ENCODE results near the gene STX1A.
"Not testable (repeated sequence)": the region's sequence is repeated elsewhere in the genome, so short reads cannot be mapped to it uniquely, and the experiment has no call there.

The STX1A gene

GRCh38 chr7:73727952-73728351 is 8.5 kb upstream of the STX1A start:
- no peaks in the 10 kb centered on the region for H3K36me3 ChIP-seq
- H3K4me3 ChIP-seq: no peak overlapping the region
- TF ChIP-seq Cebpa-rat (IDR thresholded peaks at IDR 0.05): no peak
- no peak overlapping the region for H3K9ac ChIP-seq
- no peak overlapping the region for H3K4me2 ChIP-seq
- peaks cover 0 to 19% (median 0%) of the 10 kb centered on the region in 11 experiments; a peak in 7 of 22 replicates for H3K27me3 ChIP-seq
- H4K20me1 ChIP-seq: peaks cover 0 to 10% (median 0%) of the 10 kb centered on the region in 11 experiments; a peak in 3 of 22 replicates
- H3K9me3 ChIP-seq (replicated peaks in 1 of 11): no peaks in the 10 kb centered on the region
- peaks cover 0 to 8% (median 0%) of the 10 kb centered on the region in 10 experiments; a peak in 1 of 20 replicates for H3K4me1 ChIP-seq
- H3K27ac ChIP-seq: no peak overlapping the region

GRCh38 chr7:73726083-73726466 is 6.6 kb upstream of the STX1A start:
- no peak overlapping the region for H3K4me3 ChIP-seq
- peaks cover 0 to 15% (median 10%) of the 10 kb centered on the region in 10 experiments; a peak in 16 of 20 replicates for H3K4me1 ChIP-seq
- peaks cover 9 to 38% (median 16%) of the 10 kb centered on the region in 11 experiments; a peak in 21 of 22 replicates for H3K27me3 ChIP-seq
- no peak overlapping the region for H3K27ac ChIP-seq
- H3K36me3 ChIP-seq: no peaks in the 10 kb centered on the region
- peaks cover 0 to 27% (median 9%) of the 10 kb centered on the region in 11 experiments; a peak in 11 of 22 replicates for H4K20me1 ChIP-seq
- TF ChIP-seq Cebpa-rat (IDR thresholded peaks at IDR 0.05): no peak
- no peak overlapping the region for H3K4me2 ChIP-seq
- no peak overlapping the region for H3K9ac ChIP-seq
- H3K9me3 ChIP-seq (replicated peaks in 1 of 11): no peaks in the 10 kb centered on the region

GRCh38 chr7:73723813-73724212 is 4.3 kb upstream of the STX1A start:
- H3K27me3 ChIP-seq: peaks cover 20 to 59% (median 33%) of the 10 kb centered on the region in 11 experiments
- no peaks in the 10 kb centered on the region for H3K9me3 ChIP-seq (replicated peaks in 1 of 11)
- H3K9ac ChIP-seq: no peak overlapping the region
- peaks cover 6 to 36% (median 26%) of the 10 kb centered on the region in 10 experiments for H3K4me1 ChIP-seq
- no peak overlapping the region for H3K4me2 ChIP-seq
- H4K20me1 ChIP-seq: peaks cover 0 to 46% (median 16%) of the 10 kb centered on the region in 11 experiments; a peak in 19 of 22 replicates
- TF ChIP-seq Cebpa-rat (IDR thresholded peaks at IDR 0.05): no peak
- no peak overlapping the region for H3K27ac ChIP-seq
- H3K36me3 ChIP-seq: no peaks in the 10 kb centered on the region
- no peak overlapping the region for H3K4me3 ChIP-seq

- Histone ChIP-seq H3K9me3 (replicated peaks in 1 of 11) (no peaks in the 10 kb centered on the region), H3K4me1 (peaks cover 14 to 45% (median 36%) of the 10 kb centered on the region in 10 experiments), H4K20me1 (peaks cover 4 to 56% (median 26%) of the 10 kb centered on the region in 11 experiments; a peak in 21 of 22 replicates), H3K36me3 (no peaks in the 10 kb centered on the region), H3K27ac (no peak overlapping the region), H3K9ac (no peak overlapping the region), H3K4me3 (no peak overlapping the region), H3K27me3 (peaks cover 27 to 68% (median 38%) of the 10 kb centered on the region in 11 experiments), H3K4me2 (no peak overlapping the region)
- no peak for TF ChIP-seq Cebpa-rat (IDR thresholded peaks at IDR 0.05)
Observed at GRCh38 chr7:73722785-73723184, 3.3 kb upstream of the STX1A start.

- not testable (repeated sequence) for H3K36me3 ChIP-seq; H3K27ac ChIP-seq; H3K4me3 ChIP-seq; H3K9me3 ChIP-seq (replicated peaks in 1 of 11); H3K9ac ChIP-seq
- Histone ChIP-seq H3K27me3 (peaks cover 31 to 71% (median 43%) of the 10 kb centered on the region in 11 experiments), H3K4me2 (peak overlapping the region in 6 of 11 experiments; percentile 33 to 100 (median 72); a peak in 12 of 22 replicates), H3K4me1 (peaks cover 18 to 51% (median 42%) of the 10 kb centered on the region in 10 experiments), H4K20me1 (peaks cover 10 to 62% (median 32%) of the 10 kb centered on the region in 11 experiments; a peak in 21 of 22 replicates)
Observed at GRCh38 chr7:73722182-73722581, 2.7 kb upstream of the STX1A start.

- Histone ChIP-seq H4K20me1 (peaks cover 15 to 65% (median 38%) of the 10 kb centered on the region in 11 experiments; a peak in 21 of 22 replicates), H3K9ac (no peak overlapping the region), H3K4me1 (peaks cover 25 to 59% (median 50%) of the 10 kb centered on the region in 10 experiments), H3K27me3 (peaks cover 38 to 79% (median 48%) of the 10 kb centered on the region in 11 experiments), H3K4me3 (no peak overlapping the region), H3K36me3 (no peaks in the 10 kb centered on the region), H3K9me3 (replicated peaks in 1 of 11) (no peaks in the 10 kb centered on the region), H3K27ac (no peak overlapping the region; a peak in 1 of 22 replicates), H3K4me2 (peak overlapping the region in 7 of 11 experiments; percentile 5 to 100 (median 68); a peak in 14 of 22 replicates)
- no peak for TF ChIP-seq Cebpa-rat (IDR thresholded peaks at IDR 0.05)
Observed at GRCh38 chr7:73721377-73721817, 1.9 kb upstream of the STX1A start.

GRCh38 chr7:73720443-73720842 is 974 bp upstream of the STX1A start:
- Histone ChIP-seq H3K4me1 (peaks cover 35 to 69% (median 60%) of the 10 kb centered on the region in 10 experiments), H3K9ac (peak overlapping the region in 2 of 11 experiments; percentile 25 to 53; a peak in 2 of 22 replicates), H3K27me3 (peaks cover 48 to 88% (median 58%) of the 10 kb centered on the region in 11 experiments), H3K27ac (peak overlapping the region in 4 of 11 experiments; percentile 30 to 71 (median 63); a peak in 7 of 22 replicates), H3K4me2 (peak overlapping the region in 8 of 11 experiments; percentile 64 to 100 (median 78); a peak in 14 of 22 replicates), H4K20me1 (peaks cover 25 to 75% (median 48%) of the 10 kb centered on the region in 11 experiments; a peak in 21 of 22 replicates)
- not testable (repeated sequence) for H3K36me3 ChIP-seq; H3K4me3 ChIP-seq; H3K9me3 ChIP-seq (replicated peaks in 1 of 11)

- H3K4me2 ChIP-seq: peak overlapping the region; percentile 64 to 100 (median 80)
- H3K36me3 ChIP-seq: no peaks in the 10 kb centered on the region
- H3K9ac ChIP-seq: peak overlapping the region in 2 of 11 experiments; percentile 25 to 53; a peak in 3 of 22 replicates
- peak overlapping the region in 5 of 11 experiments; percentile 28 to 71 (median 57); a peak in 8 of 22 replicates for H3K27ac ChIP-seq
- H3K4me1 ChIP-seq: peaks cover 41 to 75% (median 66%) of the 10 kb centered on the region in 10 experiments
- TF ChIP-seq Cebpa-rat (IDR thresholded peaks at IDR 0.05): peak in 6 of 11 experiments; percentile 52 to 93 (median 87); a peak in 11 of 22 replicates
- H3K4me3 ChIP-seq: peak overlapping the region in 5 of 10 experiments; percentile 31 to 95 (median 78); a peak in 9 of 20 replicates
- H4K20me1 ChIP-seq: peaks cover 28 to 80% (median 54%) of the 10 kb centered on the region in 11 experiments; a peak in 21 of 22 replicates
- H3K27me3 ChIP-seq: peaks cover 54 to 91% (median 65%) of the 10 kb centered on the region in 11 experiments
- H3K9me3 ChIP-seq (replicated peaks in 1 of 11): no peaks in the 10 kb centered on the region
Observed at GRCh38 chr7:73719806-73720169, 319 bp upstream of the STX1A start.

- H4K20me1 ChIP-seq: peaks cover 41 to 89% (median 68%) of the 10 kb centered on the region in 11 experiments; a peak in 21 of 22 replicates
- H3K4me2 ChIP-seq: peak overlapping the region; percentile 99 to 100 (median 100)
- H3K27me3 ChIP-seq: peaks cover 67 to 92% (median 78%) of the 10 kb centered on the region in 11 experiments
- no peaks in the 10 kb centered on the region for H3K9me3 ChIP-seq (replicated peaks in 1 of 11)
- H3K4me3 ChIP-seq: peak overlapping the region; percentile 61 to 95 (median 70)
- peaks cover 45 to 81% (median 70%) of the 10 kb centered on the region in 10 experiments for H3K4me1 ChIP-seq
- peak overlapping the region in 8 of 11 experiments; percentile 7 to 79 (median 40); a peak in 10 of 22 replicates for H3K27ac ChIP-seq
- TF ChIP-seq Cebpa-rat (IDR thresholded peaks at IDR 0.05): no peak
- no peaks in the 10 kb centered on the region; a peak in 2 of 22 replicates for H3K36me3 ChIP-seq
- peak overlapping the region in 8 of 11 experiments; percentile 34 to 83 (median 73); a peak in 16 of 22 replicates for H3K9ac ChIP-seq
Observed at GRCh38 chr7:73718438-73718881, 1.0 kb downstream of the STX1A start.

Measured in BLaER1 treated with 17β-estradiol and CSF1 and Interleukin-3, amounts not matched to agents 10 nM and 100 nM (cell line).